GM18517 (cell line): ENCODE data around the gene WDFY4.

ENCODE experiments used
- ATAC-seq: cut with Tn5 transposase; IDR thresholded peaks from one replicate; pipeline ENCODE4 v1.9.1; 2021; ENCODE audit warnings: mild to moderate bottlenecking, moderate library complexity; ENCODE audit not compliant: unreplicated experiment

The WDFY4 gene

GRCh38 chr10:48839809-48840679, 155.4 kb downstream of the WDFY4 start:
- no peak for ATAC-seq

GRCh38 chr10:48842231-48842630, 157.6 kb downstream of the WDFY4 start:
- no peak for ATAC-seq

GRCh38 chr10:48843198-48843597, 158.5 kb downstream of the WDFY4 start:
- no peak for ATAC-seq

- no peak for ATAC-seq
Observed at GRCh38 chr10:48844616-48845015, 159.9 kb downstream of the WDFY4 start.

GRCh38 chr10:48845512-48845911, 160.8 kb downstream of the WDFY4 start:
- ATAC-seq, result no peak

- no peak for ATAC-seq
Observed at GRCh38 chr10:48847691-48848090, 163.0 kb downstream of the WDFY4 start.

- ATAC-seq, result no peak
Observed at GRCh38 chr10:48856855-48857254, 172.2 kb downstream of the WDFY4 start.

GRCh38 chr10:48872234-48872633, 187.6 kb downstream of the WDFY4 start:
- ATAC-seq, result no peak

GRCh38 chr10:48878091-48878490, 193.4 kb downstream of the WDFY4 start:
- no peak for ATAC-seq

- no peak for ATAC-seq
Observed at GRCh38 chr10:48879451-48879850, 194.8 kb downstream of the WDFY4 start.

GRCh38 chr10:48880016-48880705, 195.5 kb downstream of the WDFY4 start:
- ATAC-seq, result no peak

GRCh38 chr10:48881937-48882336, 197.3 kb downstream of the WDFY4 start:
- ATAC-seq, result no peak

- ATAC-seq, result no peak
Observed at GRCh38 chr10:48882881-48883280, 198.2 kb downstream of the WDFY4 start.

GRCh38 chr10:48883701-48884100, 199.0 kb downstream of the WDFY4 start:
- no peak for ATAC-seq

GRCh38 chr10:48884179-48885045, 199.7 kb downstream of the WDFY4 start:
- ATAC-seq, result no peak

GRCh38 chr10:48885376-48885775, 200.7 kb downstream of the WDFY4 start:
- ATAC-seq, result no peak

- no peak for ATAC-seq
Observed at GRCh38 chr10:48887982-48888381, 203.3 kb downstream of the WDFY4 start.

GRCh38 chr10:48890888-48891850, 206.5 kb downstream of the WDFY4 start:
- no peak for ATAC-seq

- no peak for ATAC-seq
Observed at GRCh38 chr10:48894911-48895802, 210.5 kb downstream of the WDFY4 start.
